ENCODE measurements around the gene PNRC2.
A peak's percentile ranks its signal among the peaks of the same experiment; 100 is the strongest.
"Not testable (repeated sequence)": the region's sequence is repeated elsewhere in the genome, so short reads cannot be mapped to it uniquely, and the experiment has no call there.

The PNRC2 gene

DNA sequence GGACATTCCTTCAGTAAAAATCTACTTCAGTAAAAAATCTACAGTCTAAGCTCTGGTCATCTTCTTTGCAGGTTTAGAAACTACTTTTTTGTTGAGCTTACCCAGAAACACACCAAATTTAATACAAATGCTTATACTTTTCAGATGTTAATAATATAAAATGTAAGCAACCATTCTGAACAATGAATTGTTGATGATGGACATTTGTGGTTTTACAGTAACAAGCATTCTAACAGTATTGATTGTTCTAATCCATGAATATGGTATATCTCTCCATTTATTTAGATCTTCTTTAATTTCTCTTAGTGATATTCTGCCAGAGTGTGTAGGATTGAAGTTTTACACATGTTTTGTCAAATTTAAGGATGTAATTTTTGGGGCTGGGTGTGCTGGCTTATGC, 47.5 kb downstream of the PNRC2 start (continued):
- TF ChIP-seq ZFP37 (tag by site-specific recombination; IDR thresholded peaks at IDR 0.05) (no peak), GLI4 (tag by site-specific recombination; IDR thresholded peaks at IDR 0.05) (no peak)

DNA sequence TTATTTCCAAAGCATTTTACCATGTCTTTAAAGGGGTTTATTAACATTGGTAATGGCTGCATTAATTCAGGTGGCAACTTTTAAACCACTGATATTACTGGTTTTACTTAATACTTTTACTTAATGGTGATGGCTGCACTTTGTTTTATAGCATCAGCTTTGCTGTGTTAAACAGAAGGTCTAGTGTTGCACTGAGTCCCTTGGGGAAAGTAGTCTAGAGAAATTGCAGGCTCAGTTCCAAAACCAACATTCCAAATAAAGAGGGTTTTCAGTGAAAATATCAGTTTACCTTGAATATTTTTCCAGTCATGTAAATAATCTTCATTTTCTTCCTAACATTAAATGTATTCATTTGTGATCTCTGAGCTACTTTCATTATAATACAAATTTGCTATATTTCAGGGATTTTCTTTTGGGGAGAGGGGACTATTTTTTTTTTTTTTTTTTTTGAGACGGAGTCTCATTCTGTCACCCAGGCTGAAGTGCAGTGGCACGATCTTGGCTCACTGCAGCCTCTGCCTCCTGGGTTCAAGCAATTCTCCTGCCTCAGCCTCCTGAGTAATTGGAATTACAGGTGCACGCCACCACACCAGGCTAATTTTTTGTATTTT, 49.1 kb downstream of the PNRC2 start:
- H3K9me3 ChIP-seq (ENCODE audit: control insufficient read depth, insufficient read depth, low read depth, low read length); H3K36me3 ChIP-seq (ENCODE audit: control insufficient read depth in 2 of 2, insufficient read depth in 1 of 2, low read length in 2 of 2); H3K4me3 ChIP-seq (ENCODE audit: low read depth, low read length): not testable (repeated sequence)
- CTCF ChIA-PET: interaction anchor here (1.0 to 1.5 kb wide), 3 partner anchors 20 to 511 kb away, joined by 3 to 4 read pairs (median 3); no protein-coding TSS in a partner anchor
- POLR2A ChIA-PET: interaction anchor here (1.4 to 1.7 kb wide), 3 partner anchors 10 to 38 kb away, joined by 3 to 9 read pairs (median 8); partner anchors contain the start of gene SRSF10
- H3K4me1 ChIP-seq (ENCODE audit: control insufficient read depth, insufficient read depth, low read length): peaks cover 26% of the 10 kb centered on the region
- H3K27ac ChIP-seq (ENCODE audit: extremely low read depth, low read depth, low read length): peak overlapping the region; percentile 70
- TF ChIP-seq, protein P1, sequence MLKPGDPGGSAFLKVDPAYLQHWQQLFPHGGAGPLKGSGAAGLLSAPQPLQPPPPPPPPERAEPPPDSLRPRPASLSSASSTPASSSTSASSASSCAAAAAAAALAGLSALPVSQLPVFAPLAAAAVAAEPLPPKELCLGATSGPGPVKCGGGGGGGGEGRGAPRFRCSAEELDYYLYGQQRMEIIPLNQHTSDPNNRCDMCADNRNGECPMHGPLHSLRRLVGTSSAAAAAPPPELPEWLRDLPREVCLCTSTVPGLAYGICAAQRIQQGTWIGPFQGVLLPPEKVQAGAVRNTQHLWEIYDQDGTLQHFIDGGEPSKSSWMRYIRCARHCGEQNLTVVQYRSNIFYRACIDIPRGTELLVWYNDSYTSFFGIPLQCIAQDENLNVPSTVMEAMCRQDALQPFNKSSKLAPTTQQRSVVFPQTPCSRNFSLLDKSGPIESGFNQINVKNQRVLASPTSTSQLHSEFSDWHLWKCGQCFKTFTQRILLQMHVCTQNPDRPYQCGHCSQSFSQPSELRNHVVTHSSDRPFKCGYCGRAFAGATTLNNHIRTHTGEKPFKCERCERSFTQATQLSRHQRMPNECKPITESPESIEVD (tag by site-specific recombination; IDR thresholded peaks at IDR 0.05): peak; percentile 95
- TF ChIP-seq ZNF561 (tag by site-specific recombination; IDR thresholded peaks at IDR 0.05; ENCODE audit: borderline replicate concordance) (0 out of 2 replicates have a peak, but pooled peaks have one; percentile 34), ZNF184 (tag by site-specific recombination; IDR thresholded peaks at IDR 0.05) (0 out of 2 replicates have a peak, but pooled peaks have one; percentile 66), ZNF423 (tag by site-specific recombination; IDR thresholded peaks at IDR 0.05) (0 out of 2 replicates have a peak, but pooled peaks have one; percentile 32), ZNF10 (tag by site-specific recombination; IDR thresholded peaks at IDR 0.05) (0 out of 2 replicates have a peak, but pooled peaks have one; percentile 11), WT1 (tag by site-specific recombination; IDR thresholded peaks at IDR 0.05) (peak; percentile 21; the same call in 1 of the 2 replicates), ZNF585B (tag by site-specific recombination; IDR thresholded peaks at IDR 0.05) (peak; percentile 49), MZF1 (tag by site-specific recombination; IDR thresholded peaks at IDR 0.05; ENCODE audit: borderline replicate concordance) (peak; percentile 23; the same call in 1 of the 2 replicates), ZNF366 (tag by site-specific recombination; conservative IDR thresholded peaks at IDR 0.05) (peak; percentile 43; the same call in 1 of the 2 replicates), OSR2 (tag by site-specific recombination; IDR thresholded peaks at IDR 0.05) (peak; percentile 88), SP7 (tag by site-specific recombination; IDR thresholded peaks at IDR 0.05) (0 out of 2 replicates have a peak, but pooled peaks have one; percentile 9), ZNF629 (tag by site-specific recombination; IDR thresholded peaks at IDR 0.05) (peak; percentile 40; the same call in 1 of the 2 replicates)
- TF ChIP-seq, protein P2, sequence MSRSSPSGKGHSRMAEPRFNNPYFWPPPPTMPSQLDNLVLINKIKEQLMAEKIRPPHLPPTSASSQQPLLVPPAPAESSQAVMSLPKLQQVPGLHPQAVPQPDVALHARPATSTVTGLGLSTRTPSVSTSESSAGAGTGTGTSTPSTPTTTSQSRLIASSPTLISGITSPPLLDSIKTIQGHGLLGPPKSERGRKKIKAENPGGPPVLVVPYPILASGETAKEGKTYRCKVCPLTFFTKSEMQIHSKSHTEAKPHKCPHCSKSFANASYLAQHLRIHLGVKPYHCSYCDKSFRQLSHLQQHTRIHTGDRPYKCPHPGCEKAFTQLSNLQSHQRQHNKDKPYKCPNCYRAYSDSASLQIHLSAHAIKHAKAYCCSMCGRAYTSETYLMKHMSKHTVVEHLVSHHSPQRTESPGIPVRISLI (tag by site-specific recombination; IDR thresholded peaks at IDR 0.05): peak; percentile 84
- TF ChIP-seq, protein P3, sequence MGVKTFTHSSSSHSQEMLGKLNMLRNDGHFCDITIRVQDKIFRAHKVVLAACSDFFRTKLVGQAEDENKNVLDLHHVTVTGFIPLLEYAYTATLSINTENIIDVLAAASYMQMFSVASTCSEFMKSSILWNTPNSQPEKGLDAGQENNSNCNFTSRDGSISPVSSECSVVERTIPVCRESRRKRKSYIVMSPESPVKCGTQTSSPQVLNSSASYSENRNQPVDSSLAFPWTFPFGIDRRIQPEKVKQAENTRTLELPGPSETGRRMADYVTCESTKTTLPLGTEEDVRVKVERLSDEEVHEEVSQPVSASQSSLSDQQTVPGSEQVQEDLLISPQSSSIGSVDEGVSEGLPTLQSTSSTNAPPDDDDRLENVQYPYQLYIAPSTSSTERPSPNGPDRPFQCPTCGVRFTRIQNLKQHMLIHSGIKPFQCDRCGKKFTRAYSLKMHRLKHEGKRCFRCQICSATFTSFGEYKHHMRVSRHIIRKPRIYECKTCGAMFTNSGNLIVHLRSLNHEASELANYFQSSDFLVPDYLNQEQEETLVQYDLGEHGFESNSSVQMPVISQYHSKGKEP (tag by site-specific recombination; IDR thresholded peaks at IDR 0.05): peak; percentile 84; the same call in 1 of the 2 replicates
- TF ChIP-seq, protein P4, sequence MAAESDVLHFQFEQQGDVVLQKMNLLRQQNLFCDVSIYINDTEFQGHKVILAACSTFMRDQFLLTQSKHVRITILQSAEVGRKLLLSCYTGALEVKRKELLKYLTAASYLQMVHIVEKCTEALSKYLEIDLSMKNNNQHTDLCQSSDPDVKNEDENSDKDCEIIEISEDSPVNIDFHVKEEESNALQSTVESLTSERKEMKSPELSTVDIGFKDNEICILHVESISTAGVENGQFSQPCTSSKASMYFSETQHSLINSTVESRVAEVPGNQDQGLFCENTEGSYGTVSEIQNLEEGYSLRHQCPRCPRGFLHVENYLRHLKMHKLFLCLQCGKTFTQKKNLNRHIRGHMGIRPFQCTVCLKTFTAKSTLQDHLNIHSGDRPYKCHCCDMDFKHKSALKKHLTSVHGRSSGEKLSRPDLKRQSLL (tag by site-specific recombination; IDR thresholded peaks at IDR 0.05): peak; percentile 62; the same call in 1 of the 2 replicates
- TF ChIP-seq, protein P5, sequence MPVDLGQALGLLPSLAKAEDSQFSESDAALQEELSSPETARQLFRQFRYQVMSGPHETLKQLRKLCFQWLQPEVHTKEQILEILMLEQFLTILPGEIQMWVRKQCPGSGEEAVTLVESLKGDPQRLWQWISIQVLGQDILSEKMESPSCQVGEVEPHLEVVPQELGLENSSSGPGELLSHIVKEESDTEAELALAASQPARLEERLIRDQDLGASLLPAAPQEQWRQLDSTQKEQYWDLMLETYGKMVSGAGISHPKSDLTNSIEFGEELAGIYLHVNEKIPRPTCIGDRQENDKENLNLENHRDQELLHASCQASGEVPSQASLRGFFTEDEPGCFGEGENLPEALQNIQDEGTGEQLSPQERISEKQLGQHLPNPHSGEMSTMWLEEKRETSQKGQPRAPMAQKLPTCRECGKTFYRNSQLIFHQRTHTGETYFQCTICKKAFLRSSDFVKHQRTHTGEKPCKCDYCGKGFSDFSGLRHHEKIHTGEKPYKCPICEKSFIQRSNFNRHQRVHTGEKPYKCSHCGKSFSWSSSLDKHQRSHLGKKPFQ (tag by site-specific recombination; IDR thresholded peaks at IDR 0.05): 0 out of 2 replicates have a peak, but pooled peaks have one; percentile 21
- TF ChIP-seq, protein P6, sequence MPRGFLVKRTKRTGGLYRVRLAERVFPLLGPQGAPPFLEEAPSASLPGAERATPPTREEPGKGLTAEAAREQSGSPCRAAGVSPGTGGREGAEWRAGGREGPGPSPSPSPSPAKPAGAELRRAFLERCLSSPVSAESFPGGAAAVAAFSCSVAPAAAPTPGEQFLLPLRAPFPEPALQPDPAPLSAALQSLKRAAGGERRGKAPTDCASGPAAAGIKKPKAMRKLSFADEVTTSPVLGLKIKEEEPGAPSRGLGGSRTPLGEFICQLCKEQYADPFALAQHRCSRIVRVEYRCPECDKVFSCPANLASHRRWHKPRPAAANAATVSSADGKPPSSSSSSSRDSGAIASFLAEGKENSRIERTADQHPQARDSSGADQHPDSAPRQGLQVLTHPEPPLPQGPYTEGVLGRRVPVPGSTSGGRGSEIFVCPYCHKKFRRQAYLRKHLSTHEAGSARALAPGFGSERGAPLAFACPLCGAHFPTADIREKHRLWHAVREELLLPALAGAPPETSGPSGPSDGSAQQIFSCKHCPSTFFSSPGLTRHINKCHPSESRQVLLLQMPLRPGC (tag by site-specific recombination; IDR thresholded peaks at IDR 0.05): peak; percentile 57; the same call in 1 of the 2 replicates
- TF ChIP-seq, protein P7, sequence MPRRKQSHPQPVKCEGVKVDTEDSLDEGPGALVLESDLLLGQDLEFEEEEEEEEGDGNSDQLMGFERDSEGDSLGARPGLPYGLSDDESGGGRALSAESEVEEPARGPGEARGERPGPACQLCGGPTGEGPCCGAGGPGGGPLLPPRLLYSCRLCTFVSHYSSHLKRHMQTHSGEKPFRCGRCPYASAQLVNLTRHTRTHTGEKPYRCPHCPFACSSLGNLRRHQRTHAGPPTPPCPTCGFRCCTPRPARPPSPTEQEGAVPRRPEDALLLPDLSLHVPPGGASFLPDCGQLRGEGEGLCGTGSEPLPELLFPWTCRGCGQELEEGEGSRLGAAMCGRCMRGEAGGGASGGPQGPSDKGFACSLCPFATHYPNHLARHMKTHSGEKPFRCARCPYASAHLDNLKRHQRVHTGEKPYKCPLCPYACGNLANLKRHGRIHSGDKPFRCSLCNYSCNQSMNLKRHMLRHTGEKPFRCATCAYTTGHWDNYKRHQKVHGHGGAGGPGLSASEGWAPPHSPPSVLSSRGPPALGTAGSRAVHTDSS (tag by site-specific recombination; IDR thresholded peaks at IDR 0.05): 0 out of 2 replicates have a peak, but pooled peaks have one; percentile 28
